AG04450 (cell line): Measurements from ENCODE around the gene NOL3. TPM values are rescaled to one million over a fixed set of nuclear protein-coding genes. Genes with fewer than 3 reads are reported as not detected.

Experiments
- CTCF ChIA-PET: fragments of 300-600, 350-600 bp; formaldehyde crosslinking; extraction: SDS; loops from one replicate; lab custom pipeline; 2022; ENCODE audit warnings: antibody characterized with exemption, inconsistent platforms; lab: Charles Lee
- POLR2A ChIA-PET: fragments of 350-600 bp; formaldehyde crosslinking; extraction: SDS; loops from one replicate; lab custom pipeline; 2021; ENCODE audit warnings: antibody characterized with exemption, inconsistent platforms; lab: Yijun Ruan, JAX
- DNase-seq: peaks from one replicate; pipeline ENCODE4 v3.0.0-alpha.2; 2011; ENCODE audit warnings: low read depth, low spot score
- H3K27ac ChIP-seq: one replicate; pipeline ENCODE4 v1.5.1; 2012; ENCODE audit warnings: low read depth, low read length, control low read depth
- H3K27me3 ChIP-seq: one replicate; pipeline ENCODE4 v1.6.0; 2012; ENCODE audit warnings: low read length; ENCODE audit not compliant: control insufficient read depth, insufficient read depth
- H3K4me3 ChIP-seq: 2 replicates; pipeline ENCODE4 v1.5.1; 2011; ENCODE audit warnings: mild to moderate bottlenecking, low read depth, low read length, control low read depth
- H3K9me3 ChIP-seq: 2 replicates; pipeline ENCODE4 v1.5.1; 2012; ENCODE audit warnings: low read length; ENCODE audit not compliant: control insufficient read depth, insufficient read depth
- polyA plus RNA-seq: library from polyadenylated mRNA; depleted of rRNA; stranded (reverse); fragments of >200 nt; gene quantifications from 2 replicates; pipeline ENCODE4 v1.2.3, GENCODE V29; 2011
- TF ChIP-seq, protein P1 (sequence below): IDR thresholded peaks from 2 replicates; pipeline ENCODE4 v1.5.1; 2011; ENCODE audit warnings: low read depth, low read length, control low read depth, inconsistent platforms

NOL3 gene
- polyA plus RNA-seq, 1 experiment = 8.2 TPM

DNA sequence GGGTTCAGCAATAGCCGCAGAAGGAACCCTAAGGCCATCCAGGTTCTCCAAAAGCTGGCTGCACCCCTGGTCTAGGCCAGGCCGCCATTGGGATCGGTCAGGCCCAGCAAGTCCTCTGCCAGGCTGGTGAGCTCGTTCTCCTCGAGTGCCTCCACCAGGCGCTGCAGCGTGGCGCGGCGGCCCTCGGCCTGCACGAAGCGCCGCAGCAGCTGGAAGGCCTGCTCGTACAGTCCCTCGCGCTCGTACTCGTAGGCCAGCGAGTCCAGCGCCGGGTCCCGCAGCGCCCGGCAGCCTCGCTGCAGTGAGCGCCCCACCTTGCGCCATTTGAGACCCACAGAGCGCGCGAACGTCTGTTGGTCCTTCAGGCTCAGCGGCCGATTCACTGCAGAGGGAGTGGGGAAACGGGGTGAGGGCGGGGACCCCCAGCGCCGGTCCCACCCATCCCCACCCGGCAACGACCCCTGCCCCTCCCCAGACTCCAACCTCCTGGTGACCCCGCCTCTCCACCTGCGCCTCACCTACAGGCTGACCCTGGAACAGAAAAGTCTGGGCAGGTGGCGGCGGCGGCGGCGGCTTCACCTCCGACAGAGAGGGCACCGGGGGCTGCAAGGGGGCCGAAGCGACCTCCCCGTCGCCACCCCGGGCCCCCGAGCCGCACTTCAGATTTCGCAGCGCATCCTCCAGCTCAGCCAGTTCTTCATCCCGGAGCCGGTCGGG is 15.6 kb upstream of the NOL3 start:
- no peak overlapping the region for H3K27ac ChIP-seq
- H3K27me3 ChIP-seq = peaks cover 15% of the 10 kb centered on the region
- H3K9me3 ChIP-seq = peaks cover 10% of the 10 kb centered on the region; the same call in 1 of the 2 replicates
- peak overlapping the region; percentile 20 for H3K4me3 ChIP-seq
- DNase-seq = no peak
- TF ChIP-seq, protein P1, sequence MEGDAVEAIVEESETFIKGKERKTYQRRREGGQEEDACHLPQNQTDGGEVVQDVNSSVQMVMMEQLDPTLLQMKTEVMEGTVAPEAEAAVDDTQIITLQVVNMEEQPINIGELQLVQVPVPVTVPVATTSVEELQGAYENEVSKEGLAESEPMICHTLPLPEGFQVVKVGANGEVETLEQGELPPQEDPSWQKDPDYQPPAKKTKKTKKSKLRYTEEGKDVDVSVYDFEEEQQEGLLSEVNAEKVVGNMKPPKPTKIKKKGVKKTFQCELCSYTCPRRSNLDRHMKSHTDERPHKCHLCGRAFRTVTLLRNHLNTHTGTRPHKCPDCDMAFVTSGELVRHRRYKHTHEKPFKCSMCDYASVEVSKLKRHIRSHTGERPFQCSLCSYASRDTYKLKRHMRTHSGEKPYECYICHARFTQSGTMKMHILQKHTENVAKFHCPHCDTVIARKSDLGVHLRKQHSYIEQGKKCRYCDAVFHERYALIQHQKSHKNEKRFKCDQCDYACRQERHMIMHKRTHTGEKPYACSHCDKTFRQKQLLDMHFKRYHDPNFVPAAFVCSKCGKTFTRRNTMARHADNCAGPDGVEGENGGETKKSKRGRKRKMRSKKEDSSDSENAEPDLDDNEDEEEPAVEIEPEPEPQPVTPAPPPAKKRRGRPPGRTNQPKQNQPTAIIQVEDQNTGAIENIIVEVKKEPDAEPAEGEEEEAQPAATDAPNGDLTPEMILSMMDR = no peak
- ChIA-PET CTCF (interaction anchor here (0.5 to 3.5 kb wide), 53 partner anchors 9 to 286 kb away, joined by 3 to 62 read pairs (median 6); partner anchors contain the start of genes CES3, CES4A and MATCAP1), POLR2A (interaction anchor here (1.0 to 1.5 kb wide), 5 partner anchors 22 to 201 kb away, joined by 3 to 4 read pairs (median 3); no protein-coding TSS in a partner anchor)

DNA sequence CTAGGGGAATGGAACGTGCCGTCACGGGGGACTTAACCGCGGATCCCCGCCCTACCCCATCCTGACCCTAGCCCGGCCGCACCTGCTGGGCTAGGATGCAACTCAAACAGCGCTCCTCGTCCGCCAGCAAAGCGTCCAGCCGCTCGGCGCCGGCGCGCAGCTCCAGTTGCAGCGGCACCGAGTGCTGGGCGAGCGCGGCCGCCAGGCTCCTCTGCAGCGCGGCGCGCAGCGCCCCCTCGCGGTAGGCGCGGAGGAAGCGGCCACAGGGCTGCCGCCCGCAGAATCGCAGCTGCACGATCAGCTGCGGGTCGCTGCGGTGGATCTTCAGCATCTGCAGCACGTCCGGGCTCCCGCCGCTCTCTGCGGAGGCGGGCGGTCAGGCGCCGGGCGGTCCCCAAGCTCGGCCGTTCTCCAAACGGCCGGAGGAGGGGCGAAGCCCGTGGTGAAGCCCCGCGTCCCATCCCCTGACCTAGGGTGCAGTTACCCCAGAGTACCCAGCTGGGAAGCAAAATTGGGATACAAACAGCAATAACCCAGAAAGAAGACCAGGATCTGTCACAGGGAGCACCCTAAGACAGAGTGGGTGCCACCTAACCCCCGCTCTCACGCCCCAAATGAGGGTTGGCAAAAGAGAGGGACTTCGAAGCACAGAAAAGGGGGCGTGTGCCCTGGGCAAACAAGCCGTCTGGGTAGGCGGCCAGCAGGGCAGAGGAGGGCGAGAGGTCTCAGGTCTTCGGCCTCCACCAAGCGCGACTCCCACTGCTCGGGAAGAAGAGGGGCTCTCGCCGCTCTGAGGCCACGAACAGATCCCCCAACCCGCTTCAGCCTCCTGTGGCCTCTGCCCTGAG is 14.8 kb upstream of the NOL3 start:
- POLR2A ChIA-PET = interaction anchor here (1.0 to 1.5 kb wide), 5 partner anchors 21 to 202 kb away, joined by 3 to 4 read pairs (median 3); no protein-coding TSS in a partner anchor
- H3K4me3 ChIP-seq = peak overlapping the region; percentile 20
- H3K9me3 ChIP-seq = peaks cover 10% of the 10 kb centered on the region; the same call in 1 of the 2 replicates
- CTCF ChIA-PET = interaction anchor here (0.5 to 3.5 kb wide), 55 partner anchors 8 to 287 kb away, joined by 3 to 62 read pairs (median 5); partner anchors contain the start of genes CES3, CES4A and MATCAP1
- TF ChIP-seq, protein P1 = peak; percentile 78
- H3K27ac ChIP-seq = no peak overlapping the region
- H3K27me3 ChIP-seq = peaks cover 15% of the 10 kb centered on the region
- DNase-seq = peak; percentile 33

DNA sequence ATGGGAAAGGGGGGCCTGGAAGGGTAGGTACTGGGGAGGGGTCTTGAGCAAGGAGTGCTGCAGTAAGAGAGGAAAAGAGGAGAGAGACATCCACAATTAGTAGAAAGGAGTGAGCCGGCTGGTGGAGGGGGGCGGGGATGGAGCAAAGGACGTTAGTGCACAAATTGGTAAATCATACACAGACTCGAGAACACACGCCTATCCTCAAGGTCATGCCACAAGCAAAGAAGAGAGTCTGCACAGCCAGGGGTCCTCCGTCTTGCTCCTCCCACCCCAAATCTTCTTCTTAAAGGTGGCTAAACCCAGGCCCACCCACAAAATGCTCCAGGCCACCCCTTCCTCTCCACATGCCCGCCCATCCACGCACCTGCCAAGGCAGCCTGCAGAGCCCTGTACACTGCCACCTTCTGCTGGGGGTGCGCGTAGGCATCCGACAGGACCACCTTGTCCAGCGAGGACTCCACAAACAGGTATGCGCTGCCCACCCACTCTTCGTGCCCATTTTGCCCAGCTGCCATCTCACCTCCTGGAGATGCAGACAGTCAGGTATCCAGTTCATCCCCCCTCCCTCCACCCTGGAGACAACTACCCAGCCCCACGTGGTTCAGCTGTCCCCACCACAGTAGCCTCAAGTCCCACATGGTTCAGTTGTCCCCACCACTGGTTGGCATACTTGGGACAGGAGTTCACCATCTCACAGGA is 14.0 kb upstream of the NOL3 start:
- peaks cover 12% of the 10 kb centered on the region; the same call in 1 of the 2 replicates for H3K9me3 ChIP-seq
- POLR2A ChIA-PET = no interaction called here
- CTCF ChIA-PET = interaction anchor here (0.5 to 3.5 kb wide), 22 partner anchors 7 to 266 kb away, joined by 3 to 62 read pairs (median 9); partner anchors contain the start of genes CES3 and CES4A
- DNase-seq = no peak
- TF ChIP-seq, protein P1 = no peak
- H3K27ac ChIP-seq = no peak overlapping the region
- H3K4me3 ChIP-seq = no peak overlapping the region
- peaks cover 15% of the 10 kb centered on the region for H3K27me3 ChIP-seq

DNA sequence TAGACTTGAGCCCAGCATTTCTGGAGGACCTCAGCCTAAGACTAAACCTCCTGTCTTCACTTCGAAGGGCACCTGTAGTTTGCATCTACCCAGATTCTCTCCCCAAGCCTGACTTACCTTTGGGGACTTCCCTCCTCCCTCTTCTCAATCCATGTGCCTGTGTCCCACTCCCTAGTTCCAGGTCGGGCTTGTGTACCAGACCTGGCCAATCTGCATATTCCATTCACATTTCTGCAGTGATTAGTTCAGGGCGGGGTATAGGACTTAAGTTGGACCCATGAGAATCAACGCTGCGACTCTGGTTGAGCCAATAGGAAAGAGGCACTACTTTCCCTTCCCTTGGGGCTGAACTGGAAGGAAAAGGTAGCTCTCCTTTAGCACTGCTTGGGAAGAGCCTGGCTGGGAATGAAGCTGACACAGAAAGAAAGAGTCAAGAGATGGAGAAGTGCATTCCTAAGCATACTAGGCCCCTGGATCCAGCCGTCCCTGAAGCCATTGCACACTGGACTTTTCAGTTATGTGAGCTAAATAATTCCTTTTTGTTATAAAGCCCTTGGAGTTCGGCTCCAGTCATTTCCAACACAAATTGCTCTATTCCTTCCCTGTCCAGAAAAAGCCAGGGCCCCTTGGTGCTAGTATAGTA is 13.1 kb upstream of the NOL3 start:
- no peak overlapping the region for H3K27ac ChIP-seq
- ChIA-PET CTCF (interaction anchor here (0.8 to 1.7 kb wide), 4 partner anchors 28 to 205 kb away, joined by 3 to 7 read pairs (median 4); partner anchors contain the start of gene CES3), POLR2A (interaction anchor here (1.0 kb wide), 1 partner anchor 13 kb away, joined by 3 read pairs; the partner anchor contains the start of gene NOL3)
- TF ChIP-seq, protein P1 = no peak
- no peak for DNase-seq
- H3K27me3 ChIP-seq = peaks cover 16% of the 10 kb centered on the region
- peaks cover 12% of the 10 kb centered on the region; the same call in 1 of the 2 replicates for H3K9me3 ChIP-seq
- no peak overlapping the region for H3K4me3 ChIP-seq
